Measurements from ENCODE around the gene SNAPC2. TPM values are rescaled to one million over a fixed set of nuclear protein-coding genes. Genes with fewer than 3 reads are reported as not detected.
A peak's percentile ranks its signal among the peaks of the same experiment; 100 is the strongest.

SNAPC2 gene
- total and polyA plus RNA-seq, 2 of the 13 experiments (the other 11 are each of a cell fraction or from before 2014, with no cell fraction given): 10.2 to 12.7 TPM

DNA sequence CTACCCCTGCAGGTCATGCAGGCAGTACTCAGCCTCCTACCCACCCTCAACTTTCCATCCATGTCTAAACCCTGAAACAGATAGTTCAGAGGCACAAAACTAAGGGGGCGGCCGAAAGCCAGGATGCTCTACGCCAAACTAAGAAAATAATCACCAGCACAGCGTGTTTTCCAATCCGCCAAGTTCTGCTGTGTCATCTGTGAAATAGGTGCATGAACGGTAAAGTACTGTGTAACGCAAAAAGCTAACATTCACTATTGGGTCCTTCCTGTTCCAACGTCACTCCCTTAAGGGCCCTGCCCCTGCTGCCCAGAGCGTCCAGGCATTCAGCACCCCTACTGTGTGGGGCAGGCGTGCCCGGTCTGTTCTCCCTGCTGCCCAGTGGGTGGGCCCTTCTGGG lies 35.6 kb downstream of the SNAPC2 start:
- WGBS (ENCODE audit: low lambda C conversion rate): 94% methylated on average over 9 of the region's 11 CpGs
- peaks cover 4 to 14% of the 10 kb centered on the region in 2 experiments; a peak in 4 of 5 replicates for H3K36me3 ChIP-seq (replicated peaks in 1 of 2; ENCODE audit: control insufficient read depth in 1 of 2, insufficient read depth in 2 of 2, low read length in 2 of 2)
- H3K9ac ChIP-seq (ENCODE audit: insufficient read depth, low read depth, low read length): no peak overlapping the region
- POLR2A ChIA-PET: no interaction called here
- no peak overlapping the region for H3K27ac ChIP-seq (ENCODE audit: extremely low read length, insufficient read depth, low read length)
- no peak overlapping the region for H3K4me3 ChIP-seq (replicated peaks in 1 of 3; ENCODE audit: insufficient read depth in 1 of 3, low read depth in 2 of 3, low read length in 3 of 3)
- no peak overlapping the region for H2AFZ ChIP-seq (ENCODE audit: low read length)
- H3K79me2 ChIP-seq (ENCODE audit: insufficient read depth, low read length): no peaks in the 10 kb centered on the region
- H3K4me1 ChIP-seq (ENCODE audit: insufficient read depth, low read length): peaks cover 15% of the 10 kb centered on the region
- no peak for FAIRE-seq
- ATAC-seq: peak; percentile 29; the same call in 2 of the 3 replicates
- peak; percentile 45 for TF ChIP-seq RBM22 (optimal IDR thresholded peaks at IDR 0.05; ENCODE audit: low read length)
- TF ChIP-seq, protein P1, sequence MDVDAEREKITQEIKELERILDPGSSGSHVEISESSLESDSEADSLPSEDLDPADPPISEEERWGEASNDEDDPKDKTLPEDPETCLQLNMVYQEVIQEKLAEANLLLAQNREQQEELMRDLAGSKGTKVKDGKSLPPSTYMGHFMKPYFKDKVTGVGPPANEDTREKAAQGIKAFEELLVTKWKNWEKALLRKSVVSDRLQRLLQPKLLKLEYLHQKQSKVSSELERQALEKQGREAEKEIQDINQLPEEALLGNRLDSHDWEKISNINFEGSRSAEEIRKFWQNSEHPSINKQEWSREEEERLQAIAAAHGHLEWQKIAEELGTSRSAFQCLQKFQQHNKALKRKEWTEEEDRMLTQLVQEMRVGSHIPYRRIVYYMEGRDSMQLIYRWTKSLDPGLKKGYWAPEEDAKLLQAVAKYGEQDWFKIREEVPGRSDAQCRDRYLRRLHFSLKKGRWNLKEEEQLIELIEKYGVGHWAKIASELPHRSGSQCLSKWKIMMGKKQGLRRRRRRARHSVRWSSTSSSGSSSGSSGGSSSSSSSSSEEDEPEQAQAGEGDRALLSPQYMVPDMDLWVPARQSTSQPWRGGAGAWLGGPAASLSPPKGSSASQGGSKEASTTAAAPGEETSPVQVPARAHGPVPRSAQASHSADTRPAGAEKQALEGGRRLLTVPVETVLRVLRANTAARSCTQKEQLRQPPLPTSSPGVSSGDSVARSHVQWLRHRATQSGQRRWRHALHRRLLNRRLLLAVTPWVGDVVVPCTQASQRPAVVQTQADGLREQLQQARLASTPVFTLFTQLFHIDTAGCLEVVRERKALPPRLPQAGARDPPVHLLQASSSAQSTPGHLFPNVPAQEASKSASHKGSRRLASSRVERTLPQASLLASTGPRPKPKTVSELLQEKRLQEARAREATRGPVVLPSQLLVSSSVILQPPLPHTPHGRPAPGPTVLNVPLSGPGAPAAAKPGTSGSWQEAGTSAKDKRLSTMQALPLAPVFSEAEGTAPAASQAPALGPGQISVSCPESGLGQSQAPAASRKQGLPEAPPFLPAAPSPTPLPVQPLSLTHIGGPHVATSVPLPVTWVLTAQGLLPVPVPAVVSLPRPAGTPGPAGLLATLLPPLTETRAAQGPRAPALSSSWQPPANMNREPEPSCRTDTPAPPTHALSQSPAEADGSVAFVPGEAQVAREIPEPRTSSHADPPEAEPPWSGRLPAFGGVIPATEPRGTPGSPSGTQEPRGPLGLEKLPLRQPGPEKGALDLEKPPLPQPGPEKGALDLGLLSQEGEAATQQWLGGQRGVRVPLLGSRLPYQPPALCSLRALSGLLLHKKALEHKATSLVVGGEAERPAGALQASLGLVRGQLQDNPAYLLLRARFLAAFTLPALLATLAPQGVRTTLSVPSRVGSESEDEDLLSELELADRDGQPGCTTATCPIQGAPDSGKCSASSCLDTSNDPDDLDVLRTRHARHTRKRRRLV (CRISPR knock-in tag; IDR thresholded peaks at IDR 0.05): no peak
- TF ChIP-seq ZSCAN12 (CRISPR knock-in tag; IDR thresholded peaks at IDR 0.05): no peak
- no peak for TF ChIP-seq BRCA1 (CRISPR knock-in tag; IDR thresholded peaks at IDR 0.05)
- 0 out of 2 replicates have a peak, but pooled peaks have one; percentile 20 for TF ChIP-seq POLR2G (IDR thresholded peaks at IDR 0.05; ENCODE audit: low read depth, low read length)
- DNase-seq (ENCODE audit: low spot score): no peak
- intact Hi-C loops (cut with micrococcal nuclease; ENCODE audit: unreplicated experiment): no loop called here
- BruUV-seq (replicated peaks): no TSS peak
- CTCF ChIA-PET (ENCODE audit: low intra/inter-chr PET ratio, low total read pairs): no interaction called here
- no peak overlapping the region for H3K4me2 ChIP-seq (ENCODE audit: low read depth, low read length)
- no peaks in the 10 kb centered on the region for H3K27me3 ChIP-seq (ENCODE audit: control insufficient read depth in 1 of 2, insufficient read depth in 2 of 2, low read length in 2 of 2)
- H4K20me1 ChIP-seq (ENCODE audit: insufficient read depth, low read length): no peaks in the 10 kb centered on the region
- H3K9me3 ChIP-seq (ENCODE audit: low read length): no peaks in the 10 kb centered on the region
- in situ Hi-C loops (cut with HindIII; ENCODE audit: extremely low pct_ligation_motif_present, low pct_unique_long_range_greater_than_20kb): no loop called here
